DMS79 treated with DMSO at 0.1 percent for 48 hours (cell line): ENCODE measurements around the gene ELMO3.
A peak's percentile ranks its signal among the peaks of the same experiment; 100 is the strongest.

ENCODE experiments used
- DNase-seq: peaks from one replicate; lab custom pipeline; 2025; lab: John Stamatoyannopoulos, UW

The ELMO3 gene

GRCh38 chr16:67199011-67199807 lies at the start of gene ELMO3:
Gene ELMO3, plus strand, starts transcription at chr16:67199131. Its CDS starts 196 bp downstream, at chr16:67199327.
- peak; percentile 23 for DNase-seq

- DNase-seq = no peak
Measured at GRCh38 chr16:67149276-67150046, 49.5 kb upstream of the ELMO3 start.

DNA sequence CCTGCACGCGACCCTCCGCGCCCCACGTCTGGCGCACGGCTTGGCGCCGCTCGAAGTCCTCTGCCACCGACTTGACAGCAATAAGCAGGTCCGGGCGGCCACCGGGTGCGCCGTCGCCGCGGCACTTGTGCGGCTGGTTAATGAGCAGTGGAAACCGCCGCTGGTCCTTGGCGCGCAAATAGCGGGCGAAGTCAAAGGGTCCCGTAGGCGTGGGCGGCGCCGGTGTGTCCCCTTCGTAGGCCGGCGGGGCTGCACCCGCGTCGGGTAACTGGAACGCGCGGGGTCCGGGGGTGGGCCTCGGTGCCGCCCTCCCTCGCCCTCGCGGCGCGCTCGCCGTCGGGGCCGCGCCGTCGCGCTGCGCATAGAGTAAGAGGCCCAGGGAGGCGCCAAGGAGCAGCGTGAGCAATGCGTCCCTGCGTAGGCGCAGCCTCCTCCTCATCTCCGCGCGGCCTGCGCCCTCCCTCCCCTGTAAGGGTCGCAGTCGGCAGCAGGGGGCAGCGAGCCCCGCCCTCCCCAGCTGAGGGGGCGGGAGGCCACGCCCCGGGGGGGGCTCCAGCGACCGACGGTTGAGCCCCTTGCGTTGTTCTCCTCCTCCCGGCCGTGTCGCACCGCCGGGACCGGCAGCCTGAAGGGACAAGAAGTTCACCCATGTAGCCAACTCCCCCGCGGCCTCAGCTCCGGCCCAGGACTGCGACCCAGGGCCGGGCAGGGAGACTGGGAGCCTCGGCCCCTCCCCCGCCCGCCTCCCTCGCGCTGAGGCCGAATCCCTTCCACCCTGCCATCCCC lies 48.7 kb upstream of the ELMO3 start:
- DNase-seq = no peak

- DNase-seq = peak; percentile 35
Measured at GRCh38 chr16:67150833-67151396, 48.0 kb upstream of the ELMO3 start, which contains the start of gene B3GNT9. Gene B3GNT9, minus strand, starts transcription at chr16:67150998. Its CDS starts 513 bp downstream, at chr16:67150485.

- DNase-seq = peak; percentile 14
Measured at GRCh38 chr16:67151431-67152097, 47.4 kb upstream of the ELMO3 start.

DNA sequence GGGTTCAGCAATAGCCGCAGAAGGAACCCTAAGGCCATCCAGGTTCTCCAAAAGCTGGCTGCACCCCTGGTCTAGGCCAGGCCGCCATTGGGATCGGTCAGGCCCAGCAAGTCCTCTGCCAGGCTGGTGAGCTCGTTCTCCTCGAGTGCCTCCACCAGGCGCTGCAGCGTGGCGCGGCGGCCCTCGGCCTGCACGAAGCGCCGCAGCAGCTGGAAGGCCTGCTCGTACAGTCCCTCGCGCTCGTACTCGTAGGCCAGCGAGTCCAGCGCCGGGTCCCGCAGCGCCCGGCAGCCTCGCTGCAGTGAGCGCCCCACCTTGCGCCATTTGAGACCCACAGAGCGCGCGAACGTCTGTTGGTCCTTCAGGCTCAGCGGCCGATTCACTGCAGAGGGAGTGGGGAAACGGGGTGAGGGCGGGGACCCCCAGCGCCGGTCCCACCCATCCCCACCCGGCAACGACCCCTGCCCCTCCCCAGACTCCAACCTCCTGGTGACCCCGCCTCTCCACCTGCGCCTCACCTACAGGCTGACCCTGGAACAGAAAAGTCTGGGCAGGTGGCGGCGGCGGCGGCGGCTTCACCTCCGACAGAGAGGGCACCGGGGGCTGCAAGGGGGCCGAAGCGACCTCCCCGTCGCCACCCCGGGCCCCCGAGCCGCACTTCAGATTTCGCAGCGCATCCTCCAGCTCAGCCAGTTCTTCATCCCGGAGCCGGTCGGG lies 44.2 kb upstream of the ELMO3 start:
- DNase-seq = no peak

DNA sequence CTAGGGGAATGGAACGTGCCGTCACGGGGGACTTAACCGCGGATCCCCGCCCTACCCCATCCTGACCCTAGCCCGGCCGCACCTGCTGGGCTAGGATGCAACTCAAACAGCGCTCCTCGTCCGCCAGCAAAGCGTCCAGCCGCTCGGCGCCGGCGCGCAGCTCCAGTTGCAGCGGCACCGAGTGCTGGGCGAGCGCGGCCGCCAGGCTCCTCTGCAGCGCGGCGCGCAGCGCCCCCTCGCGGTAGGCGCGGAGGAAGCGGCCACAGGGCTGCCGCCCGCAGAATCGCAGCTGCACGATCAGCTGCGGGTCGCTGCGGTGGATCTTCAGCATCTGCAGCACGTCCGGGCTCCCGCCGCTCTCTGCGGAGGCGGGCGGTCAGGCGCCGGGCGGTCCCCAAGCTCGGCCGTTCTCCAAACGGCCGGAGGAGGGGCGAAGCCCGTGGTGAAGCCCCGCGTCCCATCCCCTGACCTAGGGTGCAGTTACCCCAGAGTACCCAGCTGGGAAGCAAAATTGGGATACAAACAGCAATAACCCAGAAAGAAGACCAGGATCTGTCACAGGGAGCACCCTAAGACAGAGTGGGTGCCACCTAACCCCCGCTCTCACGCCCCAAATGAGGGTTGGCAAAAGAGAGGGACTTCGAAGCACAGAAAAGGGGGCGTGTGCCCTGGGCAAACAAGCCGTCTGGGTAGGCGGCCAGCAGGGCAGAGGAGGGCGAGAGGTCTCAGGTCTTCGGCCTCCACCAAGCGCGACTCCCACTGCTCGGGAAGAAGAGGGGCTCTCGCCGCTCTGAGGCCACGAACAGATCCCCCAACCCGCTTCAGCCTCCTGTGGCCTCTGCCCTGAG lies 43.4 kb upstream of the ELMO3 start:
- DNase-seq = peak; percentile 12

- no peak for DNase-seq
Measured at GRCh38 chr16:67156143-67156844, 42.6 kb upstream of the ELMO3 start.

- no peak for DNase-seq
Measured at GRCh38 chr16:67157106-67157748, 41.7 kb upstream of the ELMO3 start.

- DNase-seq = no peak
Measured at GRCh38 chr16:67157892-67158635, 40.9 kb upstream of the ELMO3 start.

DNA sequence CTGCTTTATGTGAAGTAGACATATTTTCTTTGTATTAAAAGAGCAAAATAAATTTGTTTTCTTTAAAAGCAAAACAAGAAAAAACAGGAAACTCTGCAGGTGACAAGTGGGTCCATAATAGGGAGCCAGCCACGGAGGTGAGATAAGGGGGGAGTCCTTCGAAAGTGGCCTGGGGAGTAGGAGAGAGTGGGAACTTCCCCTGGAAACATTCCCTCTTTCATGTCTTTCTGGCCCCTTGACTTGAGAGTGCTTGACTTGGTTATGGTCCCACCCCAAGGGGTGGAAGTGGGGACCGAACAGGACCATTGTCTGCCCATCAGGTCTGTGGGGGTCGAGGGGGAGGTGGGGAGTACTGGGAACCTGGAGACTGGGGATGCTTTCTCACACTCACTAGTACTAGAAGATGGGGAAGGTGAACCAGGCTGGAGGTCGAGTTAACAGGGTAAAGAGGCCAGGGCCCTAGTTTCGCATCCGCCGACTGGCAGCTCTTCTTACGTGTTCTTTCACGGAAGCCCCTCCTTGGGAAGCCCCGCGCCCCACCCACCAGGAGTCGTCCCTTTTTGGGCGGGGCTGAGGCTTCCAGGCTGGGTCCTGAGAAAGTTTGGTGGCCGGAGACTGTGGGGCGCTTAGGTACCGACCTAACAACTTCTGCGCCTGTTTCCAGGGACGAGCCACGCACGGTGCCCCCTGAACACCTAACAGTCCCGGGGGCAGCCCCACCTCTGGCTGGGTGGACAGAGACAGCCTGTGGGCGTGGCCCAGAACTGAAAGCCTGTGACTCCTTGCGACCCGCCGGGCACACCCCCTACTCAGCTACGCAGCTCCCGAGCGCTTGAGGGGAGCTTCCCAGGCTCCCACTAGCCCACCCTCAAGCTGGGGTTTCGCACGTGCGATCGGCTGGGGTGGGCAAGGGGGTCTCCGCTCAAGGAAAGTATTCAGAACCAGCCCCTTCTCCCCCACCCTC lies 40.0 kb upstream of the ELMO3 start:
- peak; percentile 7 for DNase-seq

DNA sequence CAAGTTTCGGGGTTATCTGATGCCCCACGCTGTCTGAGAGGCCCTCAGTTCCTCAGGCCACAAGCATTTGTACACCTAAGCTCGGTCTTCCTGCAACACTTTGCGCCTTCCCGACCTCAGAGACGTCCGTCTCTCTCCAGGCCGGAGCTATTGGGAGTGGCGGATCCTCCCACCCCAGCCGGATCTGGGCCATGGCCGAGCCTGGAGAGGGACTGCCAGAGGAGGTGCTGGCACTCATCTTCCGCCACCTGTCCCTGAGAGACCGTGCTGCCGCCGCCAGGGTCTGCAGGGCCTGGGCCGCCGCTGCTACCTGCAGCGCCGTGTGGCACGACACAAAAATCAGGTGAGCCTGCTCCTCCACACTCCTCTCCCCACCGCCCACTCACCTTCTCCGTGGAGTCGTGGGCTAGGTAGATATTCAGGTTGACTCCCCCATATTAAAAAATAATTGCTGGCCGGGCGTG lies 37.3 kb upstream of the ELMO3 start:
- no peak for DNase-seq

GRCh38 chr16:67162506-67163163 lies 36.3 kb upstream of the ELMO3 start:
- no peak for DNase-seq

- peak; percentile 49 for DNase-seq
Measured at GRCh38 chr16:67163164-67163998, 35.5 kb upstream of the ELMO3 start.

DNA sequence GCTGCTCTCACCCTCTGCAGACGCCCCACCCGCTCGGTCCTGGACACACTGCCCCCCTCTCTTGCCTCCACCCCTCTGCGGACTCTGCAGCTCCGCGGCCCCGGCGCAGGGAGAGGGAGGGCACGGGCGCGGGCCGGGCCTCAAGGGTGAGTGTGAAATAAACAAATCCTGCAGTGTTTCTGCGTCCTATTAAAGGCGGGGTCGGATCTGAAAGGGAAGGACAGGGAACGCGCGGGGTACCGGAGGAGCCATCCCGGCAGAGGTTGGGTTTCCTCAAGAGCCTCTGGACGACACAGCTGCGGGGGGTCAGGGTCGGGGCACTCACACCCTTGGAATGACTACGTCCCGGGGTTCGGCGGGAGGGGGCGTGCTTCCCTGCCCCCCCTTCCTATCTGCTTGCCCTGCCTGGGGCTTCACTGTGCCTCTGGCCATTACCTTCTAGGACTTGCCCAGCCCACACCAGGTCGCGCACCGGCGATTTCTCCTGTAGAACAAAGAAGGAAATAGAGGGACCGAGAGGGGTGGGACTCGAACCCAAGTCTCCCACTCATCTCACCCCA lies 34.9 kb upstream of the ELMO3 start:
- DNase-seq = no peak
